IMR-90 (cell line): Measurements from ENCODE around the gene LDLRAD3. TPM values are rescaled to one million over a fixed set of nuclear protein-coding genes. Genes with fewer than 3 reads are reported as not detected.

ENCODE experiments used
- ATAC-seq: fragments of 200-7000 bp; cut with Tn5 transposase; 2 replicates; pipeline ENCODE4 v1.9.1; 2020; ENCODE audit warnings: low read depth, mild to moderate bottlenecking, moderate library complexity
- BruUV-seq: library from RNA; stranded (reverse); fragments of 400-500 nt; replicated peaks from 2 replicates; lab custom pipeline; 2021; lab: Mats Ljungman, UMichigan
- CTCF ChIA-PET: fragments of 300-600 bp; formaldehyde crosslinking; extraction: SDS; loops from one replicate; lab custom pipeline; 2021; ENCODE audit warnings: antibody characterized with exemption; lab: Yijun Ruan, JAX
- POLR2A ChIA-PET: fragments of 300-600 bp; sonication (Branson Sonifier 250); formaldehyde crosslinking; loops from one replicate; lab custom pipeline; 2022; ENCODE audit warnings: antibody characterized with exemption; ENCODE audit not compliant: unreplicated experiment; lab: Charles Lee
- DNase-seq: peaks from one replicate; pipeline ENCODE4 v3.0.0; 2013
- H2AFZ ChIP-seq: replicated peaks from 2 replicates; pipeline ENCODE3; 2013; ENCODE audit warnings: low read length, mild to moderate bottlenecking; ENCODE audit not compliant: poor library complexity
- H2AK5ac ChIP-seq: 2 replicates; pipeline ENCODE4 v1.6.1; 2013; ENCODE audit warnings: low read depth, low read length, inconsistent platforms
- H2AK9ac ChIP-seq: replicated peaks from 2 replicates; pipeline ENCODE3; 2013; ENCODE audit warnings: mild to moderate bottlenecking, low read depth, low read length, moderate library complexity; ENCODE audit not compliant: poor library complexity
- H2BK120ac ChIP-seq: 2 replicates; pipeline ENCODE4 v1.6.1; 2013; ENCODE audit warnings: low read depth, low read length, inconsistent platforms
- H2BK15ac ChIP-seq: 3 replicates; pipeline ENCODE4 v1.6.1; 2013; ENCODE audit warnings: low read depth, low read length, inconsistent platforms
- H2BK20ac ChIP-seq: 2 replicates; pipeline ENCODE4 v1.6.1; 2013; ENCODE audit warnings: low read depth, mild to moderate bottlenecking, inconsistent platforms, low read length, moderate library complexity
- H2BK5ac ChIP-seq: 2 replicates; pipeline ENCODE4 v1.6.1; 2013; ENCODE audit warnings: mild to moderate bottlenecking, low read depth, low read length, inconsistent platforms; ENCODE audit not compliant: poor library complexity, severe bottlenecking
- H3K14ac ChIP-seq: replicated peaks from 2 replicates; pipeline ENCODE4 v1.6.1; 2013; ENCODE audit warnings: low read depth, low read length, inconsistent platforms
- H3K18ac ChIP-seq: 2 replicates; pipeline ENCODE4 v1.6.1; 2013; ENCODE audit warnings: low read depth, low read length, control low read depth
- H3K23ac ChIP-seq: 2 replicates; pipeline ENCODE4 v1.6.1; 2013; ENCODE audit warnings: low read depth, low read length, inconsistent platforms
- H3K27ac ChIP-seq: 2 replicates; pipeline ENCODE4 v1.5.1; 2013; ENCODE audit warnings: mild to moderate bottlenecking, control low read depth, low read length; ENCODE audit not compliant: insufficient read depth
- H3K27me3 ChIP-seq: 2 replicates; pipeline ENCODE4 v1.6.1; 2013; ENCODE audit warnings: low read length; ENCODE audit not compliant: control insufficient read depth, insufficient read depth
- H3K36me3 ChIP-seq: 2 replicates; pipeline ENCODE4 v1.6.1; 2013; ENCODE audit warnings: low read length, mixed read lengths; ENCODE audit not compliant: control insufficient read depth, insufficient read depth
- H3K4ac ChIP-seq: 2 replicates; pipeline ENCODE4 v1.6.1; 2013; ENCODE audit warnings: low read depth, low read length, inconsistent platforms
- H3K4me1 ChIP-seq: 2 replicates; pipeline ENCODE4 v1.6.1; 2013; ENCODE audit warnings: low read length, mixed read lengths; ENCODE audit not compliant: control insufficient read depth, insufficient read depth
- H3K4me2 ChIP-seq: 2 replicates; pipeline ENCODE4 v1.6.1; 2013; ENCODE audit warnings: low read depth, mild to moderate bottlenecking, control low read depth, low read length, moderate library complexity
- H3K4me3 ChIP-seq: 2 replicates; pipeline ENCODE4 v1.5.1; 2013; ENCODE audit warnings: low read depth, mild to moderate bottlenecking, control low read depth, low read length, moderate library complexity; ENCODE audit not compliant: insufficient read depth
- H3K56ac ChIP-seq: 2 replicates; pipeline ENCODE4 v1.6.1; 2013; ENCODE audit warnings: low read length, inconsistent platforms; ENCODE audit not compliant: insufficient read depth; ENCODE audit errors: extremely low read depth
- H3K79me1 ChIP-seq, 2 experiments: 2 replicates each; pipeline ENCODE4 v1.6.1; 2013; ENCODE audit warnings: low read length in 2 of 2, inconsistent platforms in 1 of 2, low read depth in 1 of 2
- H3K9ac ChIP-seq: 2 replicates; pipeline ENCODE4 v1.6.1; 2013; ENCODE audit warnings: low read depth, low read length, control low read depth
- H3K9me1 ChIP-seq: 2 replicates; pipeline ENCODE4 v1.6.1; 2013; ENCODE audit warnings: low read length, inconsistent platforms; ENCODE audit not compliant: insufficient read depth
- H3K9me3 ChIP-seq: 2 replicates; pipeline ENCODE4 v1.6.1; 2013; ENCODE audit warnings: low read length; ENCODE audit not compliant: control insufficient read depth, insufficient read depth
- H4K20me1 ChIP-seq: 2 replicates; pipeline ENCODE4 v1.6.1; 2013; ENCODE audit warnings: low read length, inconsistent platforms; ENCODE audit not compliant: insufficient read depth
- H4K5ac ChIP-seq: 2 replicates; pipeline ENCODE4 v1.6.1; 2013; ENCODE audit warnings: mild to moderate bottlenecking, low read depth, low read length, control low read depth
- H4K8ac ChIP-seq, 2 experiments: 2 replicates each; pipeline ENCODE4 v1.6.1; 2013; ENCODE audit warnings: low read depth in 2 of 2, low read length in 2 of 2, control low read depth in 1 of 2, inconsistent platforms in 1 of 2
- H4K91ac ChIP-seq: 2 replicates; pipeline ENCODE4 v1.6.1; 2013; ENCODE audit warnings: low read depth, low read length, inconsistent platforms; ENCODE audit not compliant: insufficient read depth
- BHLHE40 ChIP-seq: fragments of 150-350 bp; IDR thresholded peaks from 2 replicates; pipeline ENCODE4 v1.6.1; 2016; ENCODE audit warnings: mild to moderate bottlenecking, low read depth, low read length
- CEBPB ChIP-seq: IDR thresholded peaks from 2 replicates; pipeline ENCODE4 v1.6.1; 2012; ENCODE audit warnings: low read depth, low read length, improper control_type of control experiment
- CHD1 ChIP-seq: IDR thresholded peaks from 2 replicates; pipeline ENCODE4 v1.6.1; 2012; ENCODE audit warnings: low read depth, low read length, improper control_type of control experiment
- FOS ChIP-seq: fragments of 150-350 bp; IDR thresholded peaks from 2 replicates; pipeline ENCODE4 v1.6.1; 2016; ENCODE audit warnings: low read depth, low read length
- MAFK ChIP-seq: IDR thresholded peaks from 2 replicates; pipeline ENCODE4 v1.6.1; 2012; ENCODE audit warnings: low read depth, low read length, improper control_type of control experiment
- MAZ ChIP-seq: IDR thresholded peaks from 2 replicates; pipeline ENCODE4 v1.6.1; 2012; ENCODE audit warnings: low read depth, mild to moderate bottlenecking, low read length, improper control_type of control experiment, moderate library complexity, borderline replicate concordance
- MXI1 ChIP-seq: IDR thresholded peaks from 2 replicates; pipeline ENCODE4 v1.6.1; 2012; ENCODE audit warnings: low read depth, mild to moderate bottlenecking, low read length, moderate library complexity, borderline replicate concordance
- NFE2L2 ChIP-seq: fragments of 150-350 bp; IDR thresholded peaks from 2 replicates; pipeline ENCODE4 v1.6.1; 2016; ENCODE audit warnings: low read depth, mild to moderate bottlenecking, low read length
- POLR2A ChIP-seq: IDR thresholded peaks from 2 replicates; pipeline ENCODE4 v1.6.1; 2012; ENCODE audit warnings: mild to moderate bottlenecking, low read depth, low read length
- RAD21 ChIP-seq: IDR thresholded peaks from 2 replicates; pipeline ENCODE4 v1.6.1; 2012; ENCODE audit warnings: low read length, improper control_type of control experiment
- RCOR1 ChIP-seq: IDR thresholded peaks from 2 replicates; pipeline ENCODE4 v1.6.1; 2012; ENCODE audit warnings: mild to moderate bottlenecking, low read length, improper control_type of control experiment; ENCODE audit not compliant: insufficient replicate concordance
- RFX5 ChIP-seq: IDR thresholded peaks from 2 replicates; pipeline ENCODE4 v1.8.0; 2012; ENCODE audit warnings: low read depth, mild to moderate bottlenecking, low read length, moderate library complexity
- SMC3 ChIP-seq: fragments of 150-350 bp; IDR thresholded peaks from 2 replicates; pipeline ENCODE4 v1.6.1; 2016; ENCODE audit warnings: low read depth, mild to moderate bottlenecking, antibody characterized with exemption, low read length, moderate library complexity
- WGBS, 2 experiments: methylation state at CpG; one replicate each; pipeline versions ENCODE4 v1.1.5 to v1.1.7; 2013; ENCODE audit warnings: missing lambda C conversion rate in 2 of 2; ENCODE audit not compliant: insufficient read length in 1 of 2; ENCODE audit errors: extremely low coverage in 2 of 2; 5-methylcytosine and 5-hydroxymethylcytosine counted together
- dilution Hi-C: fragments of 300-500 bp; cut with HindIII; formaldehyde crosslinking; loops from one replicate; pipeline ENCODE4 v1.14.3; 2018; ENCODE audit warnings: low sequenced_read_pairs; ENCODE audit not compliant: unreplicated experiment
- in situ Hi-C: fragments of 300-500 bp; cut with MboI; formaldehyde crosslinking; loops from 3 replicates; pipeline ENCODE4 v1.14.3; 2019; ENCODE audit warnings: low sequenced_read_pairs, inconsistent platforms, mixed read lengths
- intact Hi-C: fragments of 100-400 bp; cut with micrococcal nuclease; formaldehyde crosslinking; loops from 2 replicates; pipeline ENCODE4 v1.10.0; 2022
- polyA plus RNA-seq, 3 experiments: library from polyadenylated mRNA; depleted of rRNA; stranded (reverse); fragments of >200 nt; gene quantifications; 2 replicates each; pipeline ENCODE4 v1.2.3, GENCODE V29; 2012; ENCODE audit warnings: low replicate concordance in 1 of 3
- total RNA-seq: library from RNA; depleted of rRNA; stranded (reverse); fragments of >200 nt; gene quantifications from 2 replicates; pipeline ENCODE4 v1.2.3, GENCODE V29; 2012
- TF ChIP-seq, protein P1 (sequence below): fragments of 150-350 bp; IDR thresholded peaks from 2 replicates; pipeline ENCODE4 v1.6.1; 2016; ENCODE audit warnings: low read depth, mild to moderate bottlenecking, low read length, moderate library complexity, borderline replicate concordance
- TF ChIP-seq, protein P2 (sequence below): conservative IDR thresholded peaks from 2 replicates; pipeline ENCODE4 v1.5.1; 2012; ENCODE audit warnings: mild to moderate bottlenecking, low read depth, low read length, improper control_type of control experiment
- TF ChIP-seq, protein P3 (sequence below): fragments of 150-350 bp; IDR thresholded peaks from 2 replicates; pipeline ENCODE4 v1.6.1; 2017; ENCODE audit warnings: mild to moderate bottlenecking, antibody characterized with exemption, low read length, low read depth

LDLRAD3 gene
- total and polyA plus RNA-seq, 2 of the 4 experiments (the other 2 are of a cell fraction): 2.7 to 6.4 TPM

DNA sequence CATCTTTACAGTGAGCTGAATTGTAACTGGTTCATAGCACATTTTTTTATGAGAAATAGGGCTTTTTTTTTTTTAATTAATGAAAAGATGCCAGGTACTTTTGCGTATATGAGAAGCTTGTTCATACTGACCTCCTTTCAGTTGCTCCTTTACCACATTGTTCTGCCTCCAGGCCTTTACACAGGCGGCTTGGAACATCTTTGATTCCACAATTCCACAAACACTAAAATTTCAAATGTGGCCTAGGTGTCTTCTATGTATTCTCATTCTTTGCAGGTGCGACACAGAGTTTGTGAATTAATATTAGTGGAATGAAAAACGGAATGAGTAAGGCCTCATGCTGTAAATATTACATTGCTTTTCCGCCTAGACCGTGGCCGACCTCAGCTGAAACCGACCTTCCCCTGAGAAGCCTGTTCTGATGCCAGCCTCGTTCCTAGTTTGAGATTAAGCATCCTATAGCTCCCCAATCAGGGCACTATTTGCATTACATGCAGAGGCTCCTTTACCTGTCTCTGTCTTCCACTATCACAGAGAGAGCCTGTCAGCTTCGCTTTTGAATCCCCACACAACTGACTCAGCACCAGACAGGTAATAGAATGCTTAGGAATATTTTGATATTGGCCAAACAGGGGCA is 125.8 kb downstream of the LDLRAD3 start:
- H3K27me3 ChIP-seq: no peaks in the 10 kb centered on the region
- no peak for ATAC-seq

More for the DNA sequence above, 125.8 kb downstream of the LDLRAD3 start:
- no peak for DNase-seq
- H2BK15ac ChIP-seq: no peak overlapping the region
- in situ Hi-C loops: no loop called here
- ChIA-PET CTCF (interaction anchor here (0.6 to 2.5 kb wide), 2 partner anchors 13 to 177 kb away, joined by 4 to 9 read pairs; no protein-coding TSS in a partner anchor), POLR2A (interaction anchor here (0.6 kb wide), 1 partner anchor 44 kb away, joined by 3 read pairs; no protein-coding TSS in a partner anchor)
- H3K4me3 ChIP-seq: no peak overlapping the region
- BruUV-seq: no TSS peak
- H3K79me1 ChIP-seq: peaks cover 7 to 11% of the 10 kb centered on the region in 2 experiments; a peak in 2 of 4 replicates
- no CpG with 5 or more reads among the region's 10 CpGs for WGBS, 2 experiments
- intact Hi-C loops: no loop called here
- H3K14ac ChIP-seq: no peak overlapping the region
- no peak overlapping the region for H4K8ac ChIP-seq
- dilution Hi-C loops: no loop called here
- H3K9ac ChIP-seq: no peak overlapping the region
- peaks cover 4% of the 10 kb centered on the region; the same call in 1 of the 2 replicates for H3K9me3 ChIP-seq
- H2AFZ ChIP-seq: no peak overlapping the region
- no peak overlapping the region for H2BK120ac ChIP-seq
- TF ChIP-seq RFX5 (no peak), RAD21 (no peak), SMC3 (no peak), MAFK (no peak), FOS (no peak), RCOR1 (no peak), NFE2L2 (no peak), BHLHE40 (no peak), MAZ (no peak), CHD1 (no peak), CEBPB (no peak), MXI1 (no peak), POLR2A (no peak)
- TF ChIP-seq, protein P1, sequence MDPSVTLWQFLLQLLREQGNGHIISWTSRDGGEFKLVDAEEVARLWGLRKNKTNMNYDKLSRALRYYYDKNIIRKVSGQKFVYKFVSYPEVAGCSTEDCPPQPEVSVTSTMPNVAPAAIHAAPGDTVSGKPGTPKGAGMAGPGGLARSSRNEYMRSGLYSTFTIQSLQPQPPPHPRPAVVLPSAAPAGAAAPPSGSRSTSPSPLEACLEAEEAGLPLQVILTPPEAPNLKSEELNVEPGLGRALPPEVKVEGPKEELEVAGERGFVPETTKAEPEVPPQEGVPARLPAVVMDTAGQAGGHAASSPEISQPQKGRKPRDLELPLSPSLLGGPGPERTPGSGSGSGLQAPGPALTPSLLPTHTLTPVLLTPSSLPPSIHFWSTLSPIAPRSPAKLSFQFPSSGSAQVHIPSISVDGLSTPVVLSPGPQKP: no peak
- TF ChIP-seq, protein P2, sequence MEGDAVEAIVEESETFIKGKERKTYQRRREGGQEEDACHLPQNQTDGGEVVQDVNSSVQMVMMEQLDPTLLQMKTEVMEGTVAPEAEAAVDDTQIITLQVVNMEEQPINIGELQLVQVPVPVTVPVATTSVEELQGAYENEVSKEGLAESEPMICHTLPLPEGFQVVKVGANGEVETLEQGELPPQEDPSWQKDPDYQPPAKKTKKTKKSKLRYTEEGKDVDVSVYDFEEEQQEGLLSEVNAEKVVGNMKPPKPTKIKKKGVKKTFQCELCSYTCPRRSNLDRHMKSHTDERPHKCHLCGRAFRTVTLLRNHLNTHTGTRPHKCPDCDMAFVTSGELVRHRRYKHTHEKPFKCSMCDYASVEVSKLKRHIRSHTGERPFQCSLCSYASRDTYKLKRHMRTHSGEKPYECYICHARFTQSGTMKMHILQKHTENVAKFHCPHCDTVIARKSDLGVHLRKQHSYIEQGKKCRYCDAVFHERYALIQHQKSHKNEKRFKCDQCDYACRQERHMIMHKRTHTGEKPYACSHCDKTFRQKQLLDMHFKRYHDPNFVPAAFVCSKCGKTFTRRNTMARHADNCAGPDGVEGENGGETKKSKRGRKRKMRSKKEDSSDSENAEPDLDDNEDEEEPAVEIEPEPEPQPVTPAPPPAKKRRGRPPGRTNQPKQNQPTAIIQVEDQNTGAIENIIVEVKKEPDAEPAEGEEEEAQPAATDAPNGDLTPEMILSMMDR: no peak
- TF ChIP-seq, protein P3, sequence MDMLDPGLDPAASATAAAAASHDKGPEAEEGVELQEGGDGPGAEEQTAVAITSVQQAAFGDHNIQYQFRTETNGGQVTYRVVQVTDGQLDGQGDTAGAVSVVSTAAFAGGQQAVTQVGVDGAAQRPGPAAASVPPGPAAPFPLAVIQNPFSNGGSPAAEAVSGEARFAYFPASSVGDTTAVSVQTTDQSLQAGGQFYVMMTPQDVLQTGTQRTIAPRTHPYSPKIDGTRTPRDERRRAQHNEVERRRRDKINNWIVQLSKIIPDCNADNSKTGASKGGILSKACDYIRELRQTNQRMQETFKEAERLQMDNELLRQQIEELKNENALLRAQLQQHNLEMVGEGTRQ: no peak
- H4K5ac ChIP-seq: no peak overlapping the region
- no peak overlapping the region for H2BK20ac ChIP-seq
- no peak overlapping the region for H3K27ac ChIP-seq
- no peak overlapping the region for H4K91ac ChIP-seq
- no peak overlapping the region for H3K4ac ChIP-seq
- H2AK5ac ChIP-seq: no peak overlapping the region
- H3K23ac ChIP-seq: no peak overlapping the region
- H4K20me1 ChIP-seq: no peaks in the 10 kb centered on the region
- no peaks in the 10 kb centered on the region for H3K36me3 ChIP-seq
- peaks cover 15% of the 10 kb centered on the region for H3K4me1 ChIP-seq
- H3K18ac ChIP-seq: no peak overlapping the region
- peaks cover 8% of the 10 kb centered on the region for H3K9me1 ChIP-seq
- no peak overlapping the region for H2AK9ac ChIP-seq
- no peak overlapping the region for H2BK5ac ChIP-seq
- no peak overlapping the region for H3K56ac ChIP-seq
- no peak overlapping the region for H3K4me2 ChIP-seq
